Large intestine (tissue), 3 donors: ENCODE results near the gene ATP11A. TPM values are rescaled to one million over a fixed set of nuclear protein-coding genes. Genes with fewer than 3 reads are reported as not detected.

Experiments used
- DNase-seq, 2 donors: peaks; one replicate each; pipeline versions ENCODE4 v3.0.0 to v3.0.0-alpha.2; 2013
- H3K27ac ChIP-seq: one replicate; pipeline ENCODE4 v1.5.1; 2013; ENCODE audit warnings: low read length
- H3K27me3 ChIP-seq: 2 replicates; pipeline ENCODE4 v1.6.1; 2013; ENCODE audit warnings: low read length; ENCODE audit not compliant: control insufficient read depth, insufficient read depth
- H3K36me3 ChIP-seq: 2 replicates; pipeline ENCODE4 v1.6.1; 2013; ENCODE audit warnings: low read length; ENCODE audit not compliant: control insufficient read depth, insufficient read depth
- H3K4me1 ChIP-seq: one replicate; pipeline ENCODE4 v1.6.1; 2013; ENCODE audit warnings: low read length; ENCODE audit not compliant: control insufficient read depth, insufficient read depth
- H3K4me3 ChIP-seq: one replicate; pipeline ENCODE4 v1.5.1; 2013; ENCODE audit warnings: low read length
- H3K9me3 ChIP-seq: one replicate; pipeline ENCODE4 v1.6.1; 2013; ENCODE audit warnings: mild to moderate bottlenecking, low read depth, low read length, moderate library complexity; ENCODE audit not compliant: control insufficient read depth
- WGBS: methylation state at CpG from one replicate; pipeline ENCODE4 v1.1.5; 2013; ENCODE audit warnings: low lambda C conversion rate; ENCODE audit not compliant: insufficient coverage; 5-methylcytosine and 5-hydroxymethylcytosine counted together
- polyA plus RNA-seq: library from polyadenylated mRNA; unstranded; fragments of 120-200 nt; gene quantifications from one replicate; pipeline ENCODE4 v1.2.1, GENCODE V29; 2013

Gene ATP11A
- polyA plus RNA-seq, 1 donor, result 95.6 TPM

- H3K36me3 ChIP-seq, result peaks cover 65% of the 10 kb centered on the region
- no CpG with 5 or more reads among the region's 40 CpGs for WGBS
- H3K9me3 ChIP-seq, result peaks cover 6% of the 10 kb centered on the region
- H3K27ac ChIP-seq, result no peak overlapping the region
- H3K4me1 ChIP-seq, result no peaks in the 10 kb centered on the region
- no peaks in the 10 kb centered on the region for H3K27me3 ChIP-seq
- DNase-seq, result peak in 1 of 2 donors; percentile 53
- H3K4me3 ChIP-seq, result no peak overlapping the region
Observed at GRCh38 chr13:112873851-112874750, 184.3 kb downstream of the ATP11A start.

DNA sequence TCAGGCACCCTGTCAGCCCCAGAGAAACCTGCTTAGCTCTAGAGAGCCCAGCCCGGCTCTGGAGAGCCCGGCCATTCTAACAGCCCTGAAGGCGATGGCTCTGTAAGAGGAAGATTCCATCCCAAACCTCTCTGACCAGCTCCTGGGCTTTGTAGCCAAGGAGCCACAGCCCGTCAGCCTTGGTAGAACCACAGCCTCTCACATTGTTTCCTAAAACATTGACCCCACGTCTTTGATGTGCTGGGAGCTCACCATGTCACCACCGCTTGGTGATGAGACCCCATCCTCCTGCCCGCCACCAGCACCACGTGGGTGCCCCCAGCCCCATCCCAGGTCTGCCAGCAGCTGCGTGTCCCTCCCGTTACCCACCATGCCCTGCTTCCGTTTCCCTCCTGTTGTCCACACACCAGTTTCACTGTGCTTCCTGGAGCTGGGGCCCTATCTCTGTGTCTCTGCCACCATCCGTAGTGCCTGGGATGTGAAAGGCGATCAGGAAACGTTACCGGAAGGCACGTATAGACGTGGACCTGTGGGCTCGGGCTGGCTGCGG, 185.0 kb downstream of the ATP11A start:
- no peak overlapping the region for H3K4me3 ChIP-seq
- no CpG with 5 or more reads among the region's 19 CpGs for WGBS
- H3K4me1 ChIP-seq, result no peaks in the 10 kb centered on the region
- peaks cover 62% of the 10 kb centered on the region for H3K36me3 ChIP-seq
- DNase-seq, result no peak
- no peak overlapping the region for H3K27ac ChIP-seq
- H3K27me3 ChIP-seq, result no peaks in the 10 kb centered on the region
- H3K9me3 ChIP-seq, result peaks cover 6% of the 10 kb centered on the region

DNA sequence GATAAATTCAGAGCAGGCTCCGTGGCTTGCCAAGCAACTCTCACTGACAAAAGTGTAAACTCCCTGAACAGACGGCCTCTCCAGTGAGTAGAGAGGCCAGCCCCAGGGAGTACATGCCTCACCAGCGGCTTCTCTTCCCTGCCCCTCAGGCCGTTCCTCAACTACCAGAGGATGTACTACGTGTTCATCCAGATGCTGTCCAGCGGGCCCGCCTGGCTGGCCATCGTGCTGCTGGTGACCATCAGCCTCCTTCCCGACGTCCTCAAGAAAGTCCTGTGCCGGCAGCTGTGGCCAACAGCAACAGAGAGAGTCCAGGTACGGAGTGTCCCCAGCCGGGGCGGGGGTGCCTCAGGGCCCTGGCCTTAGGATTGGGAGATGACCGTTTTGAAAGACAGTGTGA, 185.8 kb downstream of the ATP11A start:
- no peak for DNase-seq
- no peak overlapping the region for H3K4me3 ChIP-seq
- WGBS, result no CpG with 5 or more reads among the region's 15 CpGs
- H3K9me3 ChIP-seq, result peaks cover 6% of the 10 kb centered on the region
- no peaks in the 10 kb centered on the region for H3K27me3 ChIP-seq
- H3K27ac ChIP-seq, result no peak overlapping the region
- H3K36me3 ChIP-seq, result peaks cover 66% of the 10 kb centered on the region
- H3K4me1 ChIP-seq, result no peaks in the 10 kb centered on the region

- no peak overlapping the region for H3K27ac ChIP-seq
- H3K36me3 ChIP-seq, result peaks cover 74% of the 10 kb centered on the region
- peaks cover 6% of the 10 kb centered on the region for H3K9me3 ChIP-seq
- no peaks in the 10 kb centered on the region for H3K4me1 ChIP-seq
- no CpG with 5 or more reads among the region's 15 CpGs for WGBS
- H3K27me3 ChIP-seq, result no peaks in the 10 kb centered on the region
- H3K4me3 ChIP-seq, result no peak overlapping the region
- no peak for DNase-seq
Observed at GRCh38 chr13:112876305-112877000, 186.6 kb downstream of the ATP11A start.

DNA sequence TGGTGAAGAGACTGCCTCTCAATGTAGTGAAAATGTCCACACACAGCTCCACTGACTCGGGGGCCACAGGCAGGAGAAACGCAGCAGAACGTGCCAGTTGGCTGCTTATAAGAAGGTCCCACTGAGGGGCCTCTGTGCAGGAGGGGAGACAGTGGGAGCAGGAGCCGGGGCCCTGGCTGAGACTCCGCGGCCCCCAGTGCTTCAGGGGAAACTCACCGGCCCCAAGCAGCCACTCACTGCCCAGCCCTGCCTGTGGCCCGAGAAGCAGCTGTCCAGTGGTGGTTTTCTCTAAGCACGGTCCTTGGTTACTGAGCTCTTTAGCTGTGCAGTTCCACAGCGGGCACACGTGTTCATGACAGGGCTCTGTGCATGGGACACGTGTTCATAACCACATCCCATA, 187.2 kb downstream of the ATP11A start:
- no peaks in the 10 kb centered on the region for H3K4me1 ChIP-seq
- no peak overlapping the region for H3K27ac ChIP-seq
- H3K36me3 ChIP-seq, result peaks cover 75% of the 10 kb centered on the region
- no CpG with 5 or more reads among the region's 12 CpGs for WGBS
- DNase-seq, result no peak
- H3K27me3 ChIP-seq, result no peaks in the 10 kb centered on the region
- peaks cover 6% of the 10 kb centered on the region for H3K9me3 ChIP-seq
- no peak overlapping the region for H3K4me3 ChIP-seq

DNA sequence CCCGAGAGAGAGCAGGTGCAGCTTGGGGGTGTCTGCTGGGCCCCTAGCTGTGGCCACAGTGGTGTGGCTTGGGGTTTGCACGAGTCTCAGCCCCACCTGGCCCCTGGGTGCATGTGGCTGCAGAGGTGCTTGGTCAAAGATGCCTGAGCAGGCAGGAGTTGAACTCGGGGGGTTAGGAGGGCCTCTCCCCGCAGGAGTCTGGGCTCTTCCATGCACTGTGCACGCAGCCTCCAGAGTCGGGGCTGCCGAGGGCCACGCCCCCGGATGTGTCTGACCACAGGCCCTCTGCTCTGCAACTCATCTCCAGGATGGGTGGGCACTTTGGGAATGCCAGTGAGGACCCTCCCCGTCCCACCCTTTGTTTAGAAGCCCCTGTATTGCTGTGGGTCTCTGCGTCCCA, 187.7 kb downstream of the ATP11A start:
- peaks cover 78% of the 10 kb centered on the region for H3K36me3 ChIP-seq
- no peaks in the 10 kb centered on the region for H3K4me1 ChIP-seq
- no CpG with 5 or more reads among the region's 11 CpGs for WGBS
- peaks cover 6% of the 10 kb centered on the region for H3K9me3 ChIP-seq
- H3K27ac ChIP-seq, result no peak overlapping the region
- DNase-seq, result no peak
- no peak overlapping the region for H3K4me3 ChIP-seq
- H3K27me3 ChIP-seq, result no peaks in the 10 kb centered on the region

GRCh38 chr13:112877976-112878955, 188.4 kb downstream of the ATP11A start:
- Histone ChIP-seq H3K4me1 (no peaks in the 10 kb centered on the region), H3K27ac (no peak overlapping the region), H3K27me3 (no peaks in the 10 kb centered on the region), H3K4me3 (no peak overlapping the region), H3K36me3 (peaks cover 84% of the 10 kb centered on the region), H3K9me3 (no peaks in the 10 kb centered on the region)
- DNase-seq, result no peak
- WGBS, result 100% methylated on average over 3 of the region's 28 CpGs

- Histone ChIP-seq H3K36me3 (peaks cover 77% of the 10 kb centered on the region), H3K4me1 (no peaks in the 10 kb centered on the region), H3K4me3 (no peak overlapping the region), H3K27me3 (no peaks in the 10 kb centered on the region), H3K27ac (no peak overlapping the region), H3K9me3 (no peaks in the 10 kb centered on the region)
- no peak for DNase-seq
- no CpG with 5 or more reads among the region's 20 CpGs for WGBS
Observed at GRCh38 chr13:112879283-112879833, 189.5 kb downstream of the ATP11A start.

DNA sequence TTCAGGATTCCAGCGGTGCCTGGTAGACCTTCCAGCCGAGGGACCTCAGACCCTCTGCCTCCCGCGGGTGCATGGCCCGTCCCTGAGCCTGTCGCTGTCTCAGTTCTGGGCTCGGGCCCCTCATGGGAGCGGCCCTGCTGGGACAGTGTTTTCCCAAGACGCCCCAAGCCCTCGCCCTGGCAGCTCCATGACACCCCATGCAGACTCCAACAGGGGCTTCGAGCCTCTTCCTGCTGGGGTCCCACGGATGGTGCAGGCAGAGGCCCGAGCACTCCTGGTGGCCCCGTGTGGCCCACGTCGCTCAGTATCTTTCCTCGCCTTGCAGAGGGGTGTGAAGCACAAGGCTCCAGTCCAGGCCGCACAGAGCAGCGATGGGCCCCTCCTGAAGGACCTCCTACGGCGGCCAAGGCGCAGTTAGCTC, 190.4 kb downstream of the ATP11A start:
- H3K9me3 ChIP-seq, result no peaks in the 10 kb centered on the region

More for the DNA sequence above, 190.4 kb downstream of the ATP11A start:
- Histone ChIP-seq H3K27ac (no peak overlapping the region), H3K4me3 (no peak overlapping the region), H3K36me3 (peaks cover 78% of the 10 kb centered on the region), H3K4me1 (no peaks in the 10 kb centered on the region), H3K27me3 (no peaks in the 10 kb centered on the region)
- DNase-seq, result no peak
- no CpG with 5 or more reads among the region's 22 CpGs for WGBS
